HG03039 (cell line): ENCODE measurements around the gene TFF3.

Experiments used
- ATAC-seq: cut with Tn5 transposase; IDR thresholded peaks from one replicate; pipeline ENCODE4 v1.9.1; 2021; ENCODE audit warnings: mild to moderate bottlenecking, moderate library complexity; ENCODE audit not compliant: unreplicated experiment

TFF3 gene

GRCh38 chr21:42324896-42325295 is 9.7 kb upstream of the TFF3 start:
- ATAC-seq, result no peak

GRCh38 chr21:42321845-42322244 is 6.6 kb upstream of the TFF3 start:
- ATAC-seq, result no peak

- no peak for ATAC-seq
Observed at GRCh38 chr21:42321231-42321630, 6.0 kb upstream of the TFF3 start.

- ATAC-seq, result no peak
Observed at GRCh38 chr21:42320791-42321190, 5.6 kb upstream of the TFF3 start.

- ATAC-seq, result no peak
Observed at GRCh38 chr21:42319851-42320572, 4.8 kb upstream of the TFF3 start.

- ATAC-seq, result no peak
Observed at GRCh38 chr21:42319376-42319775, 4.2 kb upstream of the TFF3 start.

GRCh38 chr21:42317826-42318746 is 2.9 kb upstream of the TFF3 start:
- ATAC-seq, result no peak

GRCh38 chr21:42317341-42317741 is 2.1 kb upstream of the TFF3 start:
- no peak for ATAC-seq

- ATAC-seq, result no peak
Observed at GRCh38 chr21:42316891-42317290, 1.7 kb upstream of the TFF3 start.

GRCh38 chr21:42314616-42315295 is 453 bp downstream of the TFF3 start:
- ATAC-seq, result no peak

GRCh38 chr21:42313501-42313969 is 1.7 kb downstream of the TFF3 start:
- no peak for ATAC-seq

- no peak for ATAC-seq
Observed at GRCh38 chr21:42312626-42313104, 2.5 kb downstream of the TFF3 start.

GRCh38 chr21:42311816-42312625 is 3.2 kb downstream of the TFF3 start:
- ATAC-seq, result no peak

GRCh38 chr21:42311160-42311559 is 4.0 kb downstream of the TFF3 start:
- no peak for ATAC-seq

- no peak for ATAC-seq
Observed at GRCh38 chr21:42310411-42311001, 4.7 kb downstream of the TFF3 start.

- ATAC-seq, result no peak
Observed at GRCh38 chr21:42309753-42310213, 5.4 kb downstream of the TFF3 start.

GRCh38 chr21:42308914-42309752 is 6.1 kb downstream of the TFF3 start:
- no peak for ATAC-seq

- no peak for ATAC-seq
Observed at GRCh38 chr21:42308161-42308913, 6.9 kb downstream of the TFF3 start.
